IMR-90 (cell line): ENCODE results near the gene AFAP1L2. TPM values are rescaled to one million over a fixed set of nuclear protein-coding genes. Genes with fewer than 3 reads are reported as not detected.
A peak's percentile ranks its signal among the peaks of the same experiment; 100 is the strongest.

ENCODE experiments used
- ATAC-seq: fragments of 200-7000 bp; cut with Tn5 transposase; 2 replicates; pipeline ENCODE4 v1.9.1; 2020; ENCODE audit warnings: low read depth, mild to moderate bottlenecking, moderate library complexity
- BruUV-seq: library from RNA; stranded (reverse); fragments of 400-500 nt; replicated peaks from 2 replicates; lab custom pipeline; 2021; lab: Mats Ljungman, UMichigan
- CTCF ChIA-PET: fragments of 300-600 bp; formaldehyde crosslinking; extraction: SDS; loops from one replicate; lab custom pipeline; 2021; ENCODE audit warnings: antibody characterized with exemption; lab: Yijun Ruan, JAX
- POLR2A ChIA-PET: fragments of 300-600 bp; sonication (Branson Sonifier 250); formaldehyde crosslinking; loops from one replicate; lab custom pipeline; 2022; ENCODE audit warnings: antibody characterized with exemption; ENCODE audit not compliant: unreplicated experiment; lab: Charles Lee
- DNase-seq: peaks from one replicate; pipeline ENCODE4 v3.0.0; 2013
- H2AFZ ChIP-seq: replicated peaks from 2 replicates; pipeline ENCODE3; 2013; ENCODE audit warnings: low read length, mild to moderate bottlenecking; ENCODE audit not compliant: poor library complexity
- H2AK5ac ChIP-seq: 2 replicates; pipeline ENCODE4 v1.6.1; 2013; ENCODE audit warnings: low read depth, low read length, inconsistent platforms
- H2AK9ac ChIP-seq: replicated peaks from 2 replicates; pipeline ENCODE3; 2013; ENCODE audit warnings: mild to moderate bottlenecking, low read depth, low read length, moderate library complexity; ENCODE audit not compliant: poor library complexity
- H2BK120ac ChIP-seq: 2 replicates; pipeline ENCODE4 v1.6.1; 2013; ENCODE audit warnings: low read depth, low read length, inconsistent platforms
- H2BK15ac ChIP-seq: 3 replicates; pipeline ENCODE4 v1.6.1; 2013; ENCODE audit warnings: low read depth, low read length, inconsistent platforms
- H2BK20ac ChIP-seq: 2 replicates; pipeline ENCODE4 v1.6.1; 2013; ENCODE audit warnings: low read depth, mild to moderate bottlenecking, inconsistent platforms, low read length, moderate library complexity
- H2BK5ac ChIP-seq: 2 replicates; pipeline ENCODE4 v1.6.1; 2013; ENCODE audit warnings: mild to moderate bottlenecking, low read depth, low read length, inconsistent platforms; ENCODE audit not compliant: poor library complexity, severe bottlenecking
- H3K14ac ChIP-seq: replicated peaks from 2 replicates; pipeline ENCODE4 v1.6.1; 2013; ENCODE audit warnings: low read depth, low read length, inconsistent platforms
- H3K18ac ChIP-seq: 2 replicates; pipeline ENCODE4 v1.6.1; 2013; ENCODE audit warnings: low read depth, low read length, control low read depth
- H3K23ac ChIP-seq: 2 replicates; pipeline ENCODE4 v1.6.1; 2013; ENCODE audit warnings: low read depth, low read length, inconsistent platforms
- H3K27ac ChIP-seq: 2 replicates; pipeline ENCODE4 v1.5.1; 2013; ENCODE audit warnings: mild to moderate bottlenecking, control low read depth, low read length; ENCODE audit not compliant: insufficient read depth
- H3K27me3 ChIP-seq: 2 replicates; pipeline ENCODE4 v1.6.1; 2013; ENCODE audit warnings: low read length; ENCODE audit not compliant: control insufficient read depth, insufficient read depth
- H3K36me3 ChIP-seq: 2 replicates; pipeline ENCODE4 v1.6.1; 2013; ENCODE audit warnings: low read length, mixed read lengths; ENCODE audit not compliant: control insufficient read depth, insufficient read depth
- H3K4ac ChIP-seq: 2 replicates; pipeline ENCODE4 v1.6.1; 2013; ENCODE audit warnings: low read depth, low read length, inconsistent platforms
- H3K4me1 ChIP-seq: 2 replicates; pipeline ENCODE4 v1.6.1; 2013; ENCODE audit warnings: low read length, mixed read lengths; ENCODE audit not compliant: control insufficient read depth, insufficient read depth
- H3K4me2 ChIP-seq: 2 replicates; pipeline ENCODE4 v1.6.1; 2013; ENCODE audit warnings: low read depth, mild to moderate bottlenecking, control low read depth, low read length, moderate library complexity
- H3K4me3 ChIP-seq: 2 replicates; pipeline ENCODE4 v1.5.1; 2013; ENCODE audit warnings: low read depth, mild to moderate bottlenecking, control low read depth, low read length, moderate library complexity; ENCODE audit not compliant: insufficient read depth
- H3K56ac ChIP-seq: 2 replicates; pipeline ENCODE4 v1.6.1; 2013; ENCODE audit warnings: low read length, inconsistent platforms; ENCODE audit not compliant: insufficient read depth; ENCODE audit errors: extremely low read depth
- H3K79me1 ChIP-seq, 2 experiments: 2 replicates each; pipeline ENCODE4 v1.6.1; 2013; ENCODE audit warnings: low read length in 2 of 2, inconsistent platforms in 1 of 2, low read depth in 1 of 2
- H3K9ac ChIP-seq: 2 replicates; pipeline ENCODE4 v1.6.1; 2013; ENCODE audit warnings: low read depth, low read length, control low read depth
- H3K9me1 ChIP-seq: 2 replicates; pipeline ENCODE4 v1.6.1; 2013; ENCODE audit warnings: low read length, inconsistent platforms; ENCODE audit not compliant: insufficient read depth
- H3K9me3 ChIP-seq: 2 replicates; pipeline ENCODE4 v1.6.1; 2013; ENCODE audit warnings: low read length; ENCODE audit not compliant: control insufficient read depth, insufficient read depth
- H4K20me1 ChIP-seq: 2 replicates; pipeline ENCODE4 v1.6.1; 2013; ENCODE audit warnings: low read length, inconsistent platforms; ENCODE audit not compliant: insufficient read depth
- H4K5ac ChIP-seq: 2 replicates; pipeline ENCODE4 v1.6.1; 2013; ENCODE audit warnings: mild to moderate bottlenecking, low read depth, low read length, control low read depth
- H4K8ac ChIP-seq, 2 experiments: 2 replicates each; pipeline ENCODE4 v1.6.1; 2013; ENCODE audit warnings: low read depth in 2 of 2, low read length in 2 of 2, control low read depth in 1 of 2, inconsistent platforms in 1 of 2
- H4K91ac ChIP-seq: 2 replicates; pipeline ENCODE4 v1.6.1; 2013; ENCODE audit warnings: low read depth, low read length, inconsistent platforms; ENCODE audit not compliant: insufficient read depth
- CEBPB ChIP-seq: IDR thresholded peaks from 2 replicates; pipeline ENCODE4 v1.6.1; 2012; ENCODE audit warnings: low read depth, low read length, improper control_type of control experiment
- CTCF ChIP-seq: conservative IDR thresholded peaks from 2 replicates; pipeline ENCODE4 v1.5.1; 2012; ENCODE audit warnings: mild to moderate bottlenecking, low read depth, low read length, improper control_type of control experiment
- MAZ ChIP-seq: IDR thresholded peaks from 2 replicates; pipeline ENCODE4 v1.6.1; 2012; ENCODE audit warnings: low read depth, mild to moderate bottlenecking, low read length, improper control_type of control experiment, moderate library complexity, borderline replicate concordance
- MXI1 ChIP-seq: IDR thresholded peaks from 2 replicates; pipeline ENCODE4 v1.6.1; 2012; ENCODE audit warnings: low read depth, mild to moderate bottlenecking, low read length, moderate library complexity, borderline replicate concordance
- NFE2L2 ChIP-seq: fragments of 150-350 bp; IDR thresholded peaks from 2 replicates; pipeline ENCODE4 v1.6.1; 2016; ENCODE audit warnings: low read depth, mild to moderate bottlenecking, low read length
- RAD21 ChIP-seq: IDR thresholded peaks from 2 replicates; pipeline ENCODE4 v1.6.1; 2012; ENCODE audit warnings: low read length, improper control_type of control experiment
- RCOR1 ChIP-seq: IDR thresholded peaks from 2 replicates; pipeline ENCODE4 v1.6.1; 2012; ENCODE audit warnings: mild to moderate bottlenecking, low read length, improper control_type of control experiment; ENCODE audit not compliant: insufficient replicate concordance
- SMC3 ChIP-seq: fragments of 150-350 bp; IDR thresholded peaks from 2 replicates; pipeline ENCODE4 v1.6.1; 2016; ENCODE audit warnings: low read depth, mild to moderate bottlenecking, antibody characterized with exemption, low read length, moderate library complexity
- USF2 ChIP-seq: fragments of 150-350 bp; IDR thresholded peaks from 2 replicates; pipeline ENCODE4 v1.6.1; 2017; ENCODE audit warnings: mild to moderate bottlenecking, antibody characterized with exemption, low read length, low read depth
- WGBS, 2 experiments: methylation state at CpG; one replicate each; pipeline versions ENCODE4 v1.1.5 to v1.1.7; 2013; ENCODE audit warnings: missing lambda C conversion rate in 2 of 2; ENCODE audit not compliant: insufficient read length in 1 of 2; ENCODE audit errors: extremely low coverage in 2 of 2; 5-methylcytosine and 5-hydroxymethylcytosine counted together
- dilution Hi-C: fragments of 300-500 bp; cut with HindIII; formaldehyde crosslinking; loops from one replicate; pipeline ENCODE4 v1.14.3; 2018; ENCODE audit warnings: low sequenced_read_pairs; ENCODE audit not compliant: unreplicated experiment
- in situ Hi-C: fragments of 300-500 bp; cut with MboI; formaldehyde crosslinking; loops from 3 replicates; pipeline ENCODE4 v1.14.3; 2019; ENCODE audit warnings: low sequenced_read_pairs, inconsistent platforms, mixed read lengths
- intact Hi-C: fragments of 100-400 bp; cut with micrococcal nuclease; formaldehyde crosslinking; loops from 2 replicates; pipeline ENCODE4 v1.10.0; 2022
- polyA plus RNA-seq, 3 experiments: library from polyadenylated mRNA; depleted of rRNA; stranded (reverse); fragments of >200 nt; gene quantifications; 2 replicates each; pipeline ENCODE4 v1.2.3, GENCODE V29; 2012; ENCODE audit warnings: low replicate concordance in 1 of 3
- total RNA-seq: library from RNA; depleted of rRNA; stranded (reverse); fragments of >200 nt; gene quantifications from 2 replicates; pipeline ENCODE4 v1.2.3, GENCODE V29; 2012

The AFAP1L2 gene
- total and polyA plus RNA-seq, 2 of the 4 experiments (the other 2 are of a cell fraction) = under 0.01 to 0.10 TPM

GRCh38 chr10:114308531-114309363 lies 95.6 kb downstream of the AFAP1L2 start:
- Histone ChIP-seq H3K4me3 (no peak overlapping the region), H4K91ac (0 out of 2 replicates have a peak overlapping the region, but pooled peaks have one; percentile 28), H2BK120ac (no peak overlapping the region; the same call in 1 of the 2 replicates), H4K20me1 (peaks cover 4% of the 10 kb centered on the region; the same call in 1 of the 2 replicates), H3K36me3 (no peaks in the 10 kb centered on the region), H3K27ac (no peak overlapping the region), H4K5ac (no peak overlapping the region), H3K4ac (no peak overlapping the region; the same call in 1 of the 2 replicates), H3K9me3 (no peaks in the 10 kb centered on the region; the same call in 1 of the 2 replicates), H4K8ac (no peak overlapping the region), H3K27me3 (peaks cover 13% of the 10 kb centered on the region; the same call in 1 of the 2 replicates), H2AFZ (no peak overlapping the region), H3K4me1 (peaks cover 13% of the 10 kb centered on the region), H2BK20ac (no peak overlapping the region), H3K56ac (no peak overlapping the region), H3K9ac (no peak overlapping the region), H3K18ac (no peak overlapping the region), H3K79me1 (no peaks in the 10 kb centered on the region), H3K14ac (0 out of 2 replicates have a peak overlapping the region, but pooled peaks have one; percentile 13), H3K9me1 (peaks cover 7% of the 10 kb centered on the region), H3K4me2 (no peak overlapping the region), H2BK15ac (peak overlapping the region; percentile 81; the same call in 1 of the 3 replicates), H2AK5ac (peak overlapping the region; percentile 51; the same call in 1 of the 2 replicates), H3K23ac (no peak overlapping the region), H2BK5ac (no peak overlapping the region), H2AK9ac (peak overlapping the region; percentile 2)
- ATAC-seq = no peak
- CTCF ChIA-PET = interaction anchor here (1.4 kb wide), 1 partner anchor 14 kb away, joined by 3 read pairs; no protein-coding TSS in a partner anchor
- WGBS, 2 experiments = 73% methylated on average over 5 of the region's 9 CpGs; no CpG with 5 or more reads in 1 of the 2 experiments
- DNase-seq = peak; percentile 40
- TF ChIP-seq CEBPB (no peak), SMC3 (no peak), RAD21 (no peak), USF2 (no peak), NFE2L2 (no peak), RCOR1 (no peak), MAZ (no peak), CTCF (no peak), MXI1 (no peak)
- dilution Hi-C loops (no loop called here), in situ Hi-C loops (loop anchor here (10.0 kb wide), 2 partner anchors 486 to 816 kb away; no protein-coding TSS in a partner anchor), intact Hi-C loops (loop anchor here (10.0 kb wide), 1 partner anchor 326 kb away; no protein-coding TSS in a partner anchor)
- no TSS peak for BruUV-seq
- POLR2A ChIA-PET = interaction anchor here (0.5 kb wide), 1 partner anchor 370 kb away, joined by 3 read pairs; no protein-coding TSS in a partner anchor
